SK-N-SH treated with all-trans-retinoic acid at 6 μM for 48 hours (cell line): ENCODE results near the gene DHX40.

Experiments
- ATAC-seq: fragments of 200-7000 bp; cut with Tn5 transposase; 3 replicates; pipeline ENCODE4 v1.9.1; 2020; ENCODE audit warnings: mild to moderate bottlenecking, moderate library complexity
- ARNTL ChIP-seq: fragments of 450-650 bp; formaldehyde crosslinking; IDR thresholded peaks from 2 replicates; pipeline ENCODE4 v1.5.0; 2020; ENCODE audit warnings: low read depth, mild to moderate bottlenecking, moderate library complexity, borderline replicate concordance
- BACH2 ChIP-seq: fragments of 250-450 bp; sonication (Bioruptor Pico); IDR thresholded peaks from 2 replicates; pipeline ENCODE4 v1.9.0; 2021; ENCODE audit warnings: mild to moderate bottlenecking, borderline replicate concordance
- CSDC2 ChIP-seq: fragments of 250-450 bp; sonication (Bioruptor Pico); IDR thresholded peaks from 2 replicates; pipeline ENCODE4 v1.5.0; 2020; ENCODE audit warnings: mild to moderate bottlenecking, moderate library complexity
- CSRNP3 ChIP-seq: fragments of 250-450 bp; sonication (Bioruptor Pico); IDR thresholded peaks from 2 replicates; pipeline ENCODE4 v1.5.1; 2021; ENCODE audit warnings: mild to moderate bottlenecking, moderate library complexity
- ESRRG ChIP-seq: fragments of 250-450 bp; sonication (Bioruptor Pico); IDR thresholded peaks from 2 replicates; pipeline ENCODE4 v1.6.1; 2021; ENCODE audit warnings: mild to moderate bottlenecking
- GLIS3 ChIP-seq: fragments of 250-450 bp; sonication (Bioruptor Pico); IDR thresholded peaks from 2 replicates; pipeline ENCODE4 v1.5.0; 2020; ENCODE audit warnings: mild to moderate bottlenecking, moderate library complexity
- ISL1 ChIP-seq: fragments of 250-450 bp; sonication (Bioruptor Pico); IDR thresholded peaks from 2 replicates; pipeline ENCODE4 v2.1.2; 2022; ENCODE audit warnings: mild to moderate bottlenecking, moderate library complexity
- OSR1 ChIP-seq: fragments of 250-450 bp; sonication (Bioruptor Pico); IDR thresholded peaks from 2 replicates; pipeline ENCODE4 v1.8.0; 2022; ENCODE audit warnings: moderate library complexity, mild to moderate bottlenecking, inconsistent platforms
- PPARA ChIP-seq: fragments of 250-450 bp; sonication (Bioruptor Pico); IDR thresholded peaks from 2 replicates; pipeline ENCODE4 v1.5.0; 2020; ENCODE audit warnings: mild to moderate bottlenecking, borderline replicate concordance
- SNAI2 ChIP-seq: fragments of 250-450 bp; sonication (Bioruptor Pico); IDR thresholded peaks from 2 replicates; pipeline ENCODE4 v1.5.0; 2020; ENCODE audit warnings: mild to moderate bottlenecking, moderate library complexity
- TCF4 ChIP-seq: fragments of 250-450 bp; sonication (Bioruptor Pico); IDR thresholded peaks from 2 replicates; pipeline ENCODE4 v1.8.0; 2021; ENCODE audit warnings: mild to moderate bottlenecking, moderate library complexity, borderline replicate concordance
- TOX ChIP-seq: fragments of 250-450 bp; sonication (Bioruptor Pico); IDR thresholded peaks from 2 replicates; pipeline ENCODE4 v1.8.0; 2021; ENCODE audit warnings: mild to moderate bottlenecking, moderate library complexity, borderline replicate concordance
- TSHZ2 ChIP-seq: fragments of 250-450 bp; sonication (Bioruptor Pico); IDR thresholded peaks from 2 replicates; pipeline ENCODE4 v1.5.0; 2020; ENCODE audit warnings: mild to moderate bottlenecking, moderate library complexity
- ZC3H10 ChIP-seq: fragments of 250-450 bp; sonication (Bioruptor Pico); IDR thresholded peaks from 2 replicates; pipeline ENCODE4 v1.5.1; 2021; ENCODE audit warnings: mild to moderate bottlenecking, moderate library complexity
- ZFP3 ChIP-seq: fragments of 250-450 bp; sonication (Bioruptor Pico); IDR thresholded peaks from 2 replicates; pipeline ENCODE4 v1.5.0; 2020; ENCODE audit warnings: mild to moderate bottlenecking, moderate library complexity
- ZNF70 ChIP-seq: fragments of 450-650 bp; formaldehyde crosslinking; IDR thresholded peaks from 2 replicates; pipeline ENCODE4 v1.5.0; 2020; ENCODE audit warnings: mild to moderate bottlenecking, moderate library complexity
- TF ChIP-seq, protein P1 (sequence below): fragments of 250-450 bp; sonication (Bioruptor Pico); IDR thresholded peaks from 2 replicates; pipeline ENCODE4 v1.8.0; 2020; ENCODE audit warnings: mild to moderate bottlenecking, moderate library complexity, borderline replicate concordance
- TF ChIP-seq, protein P2 (sequence below): fragments of 250-450 bp; sonication (Bioruptor Pico); IDR thresholded peaks from 2 replicates; pipeline ENCODE4 v1.5.1; 2020; ENCODE audit warnings: low read depth, mild to moderate bottlenecking, moderate library complexity

Gene DHX40

GRCh38 chr17:59533694-59534093, 31.7 kb upstream of the DHX40 start:
- ATAC-seq: no peak

DNA sequence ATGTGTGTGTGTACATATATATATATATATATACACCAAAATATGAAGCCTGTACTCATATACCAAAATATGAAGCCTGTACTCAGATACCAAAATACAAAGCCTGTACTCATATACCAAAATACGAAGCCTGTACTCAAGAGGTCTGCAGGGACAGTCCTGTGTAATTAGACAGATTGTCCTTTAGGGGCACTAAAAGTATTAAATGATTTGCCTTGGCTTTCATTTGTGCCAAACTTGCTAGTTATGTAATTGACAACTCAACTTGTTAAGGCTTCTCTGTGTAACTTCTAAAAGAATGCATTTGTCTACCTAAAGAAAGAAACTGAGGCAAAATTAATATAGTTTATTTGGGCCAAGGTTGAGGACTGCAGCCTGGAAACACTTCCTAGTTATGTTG, 30.8 kb upstream of the DHX40 start:
- TF ChIP-seq ARNTL (CRISPR knock-in tag): no peak
- TF ChIP-seq ZC3H10 (CRISPR knock-in tag): no peak
- no peak for TF ChIP-seq ESRRG
- no peak for TF ChIP-seq OSR1 (CRISPR knock-in tag)
- TF ChIP-seq SNAI2 (CRISPR knock-in tag): no peak
- TF ChIP-seq, all 23 proteins: peak for 0
- peak; percentile 40; the same call in 1 of the 3 replicates for ATAC-seq

More at GRCh38 chr17:59533694-59534093, 31.7 kb upstream of the DHX40 start:
- TF ChIP-seq CSRNP3 (CRISPR knock-in tag): no peak
- no peak for TF ChIP-seq SNAI2 (CRISPR knock-in tag)
- TF ChIP-seq ARNTL (CRISPR knock-in tag): no peak
- TF ChIP-seq OSR1 (CRISPR knock-in tag): no peak
- no peak for TF ChIP-seq ISL1 (CRISPR knock-in tag)
- no peak for TF ChIP-seq PPARA (CRISPR knock-in tag)
- TF ChIP-seq GLIS3: no peak
- TF ChIP-seq, protein P1, sequence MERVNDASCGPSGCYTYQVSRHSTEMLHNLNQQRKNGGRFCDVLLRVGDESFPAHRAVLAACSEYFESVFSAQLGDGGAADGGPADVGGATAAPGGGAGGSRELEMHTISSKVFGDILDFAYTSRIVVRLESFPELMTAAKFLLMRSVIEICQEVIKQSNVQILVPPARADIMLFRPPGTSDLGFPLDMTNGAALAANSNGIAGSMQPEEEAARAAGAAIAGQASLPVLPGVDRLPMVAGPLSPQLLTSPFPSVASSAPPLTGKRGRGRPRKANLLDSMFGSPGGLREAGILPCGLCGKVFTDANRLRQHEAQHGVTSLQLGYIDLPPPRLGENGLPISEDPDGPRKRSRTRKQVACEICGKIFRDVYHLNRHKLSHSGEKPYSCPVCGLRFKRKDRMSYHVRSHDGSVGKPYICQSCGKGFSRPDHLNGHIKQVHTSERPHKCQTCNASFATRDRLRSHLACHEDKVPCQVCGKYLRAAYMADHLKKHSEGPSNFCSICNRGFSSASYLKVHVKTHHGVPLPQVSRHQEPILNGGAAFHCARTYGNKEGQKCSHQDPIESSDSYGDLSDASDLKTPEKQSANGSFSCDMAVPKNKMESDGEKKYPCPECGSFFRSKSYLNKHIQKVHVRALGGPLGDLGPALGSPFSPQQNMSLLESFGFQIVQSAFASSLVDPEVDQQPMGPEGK: no peak
- no peak for TF ChIP-seq CSDC2 (CRISPR knock-in tag)
- TF ChIP-seq TSHZ2: no peak

DNA sequence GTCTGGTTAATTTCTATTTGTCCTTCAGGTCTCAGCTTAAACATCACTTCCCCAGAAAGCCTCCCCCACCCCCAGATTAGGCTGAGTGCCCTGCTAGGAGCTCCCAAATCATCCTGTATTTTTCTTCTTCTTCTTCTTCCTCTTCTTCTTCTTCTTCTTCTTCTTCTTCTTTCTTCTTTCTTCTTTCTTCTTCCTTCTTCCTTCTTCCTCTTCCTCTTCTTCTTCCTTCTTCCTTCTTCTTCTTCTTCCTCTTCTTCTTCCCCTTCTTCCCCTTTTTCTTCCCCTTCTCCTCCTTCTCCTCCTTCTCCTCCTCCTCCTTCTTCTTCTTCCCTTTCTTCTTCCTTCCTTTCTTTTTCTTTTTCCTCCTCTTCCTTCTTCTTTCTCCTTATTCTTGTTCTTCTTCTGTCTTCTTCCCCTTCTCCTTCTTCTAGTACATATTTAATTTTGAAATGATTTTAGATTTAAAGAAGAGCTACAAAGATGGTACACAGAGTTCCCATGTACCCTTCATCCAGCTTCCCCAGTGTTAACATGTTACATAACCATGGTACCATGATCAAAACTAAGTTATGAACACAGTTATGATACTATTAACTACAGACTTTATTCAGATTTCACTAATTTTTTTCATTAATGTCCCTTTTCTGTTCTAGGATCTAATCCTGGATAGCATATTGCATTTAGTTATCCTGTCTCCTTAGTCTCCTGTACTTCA, 27.1 kb upstream of the DHX40 start:
- no peak for ATAC-seq

More for the DNA sequence above, 27.1 kb upstream of the DHX40 start:
- TF ChIP-seq TCF4 (CRISPR knock-in tag) (no peak), TOX (CRISPR knock-in tag) (no peak), ISL1 (CRISPR knock-in tag) (no peak), CSDC2 (CRISPR knock-in tag) (no peak), GLIS3 (no peak), ZFP3 (no peak), ZNF70 (CRISPR knock-in tag) (no peak), ESRRG (no peak), CSRNP3 (CRISPR knock-in tag) (no peak), ZC3H10 (CRISPR knock-in tag) (no peak), TSHZ2 (no peak), BACH2 (CRISPR knock-in tag) (no peak)
- TF ChIP-seq, protein P2, sequence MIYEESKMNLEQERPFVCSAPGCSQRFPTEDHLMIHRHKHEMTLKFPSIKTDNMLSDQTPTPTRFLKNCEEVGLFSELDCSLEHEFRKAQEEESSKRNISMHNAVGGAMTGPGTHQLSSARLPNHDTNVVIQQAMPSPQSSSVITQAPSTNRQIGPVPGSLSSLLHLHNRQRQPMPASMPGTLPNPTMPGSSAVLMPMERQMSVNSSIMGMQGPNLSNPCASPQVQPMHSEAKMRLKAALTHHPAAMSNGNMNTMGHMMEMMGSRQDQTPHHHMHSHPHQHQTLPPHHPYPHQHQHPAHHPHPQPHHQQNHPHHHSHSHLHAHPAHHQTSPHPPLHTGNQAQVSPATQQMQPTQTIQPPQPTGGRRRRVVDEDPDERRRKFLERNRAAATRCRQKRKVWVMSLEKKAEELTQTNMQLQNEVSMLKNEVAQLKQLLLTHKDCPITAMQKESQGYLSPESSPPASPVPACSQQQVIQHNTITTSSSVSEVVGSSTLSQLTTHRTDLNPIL (CRISPR knock-in tag): no peak
- TF ChIP-seq, protein P1: no peak
